Testis (tissue), 3 donors: ENCODE data around the gene CRTAC1. TPM values are rescaled to one million over a fixed set of nuclear protein-coding genes. Genes with fewer than 3 reads are reported as not detected.
A peak's percentile ranks its signal among the peaks of the same experiment; 100 is the strongest.

Experiments
- DNase-seq: peaks from one replicate; pipeline ENCODE4 v3.0.0-alpha.2; 2019
- H3K27ac ChIP-seq, 2 donors: fragments of 200-600 bp; sonication (generic); one replicate each; pipeline ENCODE4 v1.5.1; 2019
- H3K27me3 ChIP-seq: fragments of 200-600 bp; sonication (generic); one replicate; pipeline ENCODE4 v1.5.1; 2019
- H3K36me3 ChIP-seq: fragments of 200-600 bp; sonication (generic); one replicate; pipeline ENCODE4 v1.5.1; 2017; ENCODE audit warnings: low read depth; ENCODE audit errors: missing control alignments
- H3K4me1 ChIP-seq: fragments of 200-600 bp; sonication (generic); one replicate; pipeline ENCODE4 v1.5.1; 2019
- H3K4me3 ChIP-seq, 2 donors: fragments of 200-600 bp; sonication (generic); one replicate each; pipeline ENCODE4 v1.5.1; 2017 to 2019
- H3K9me3 ChIP-seq: fragments of 200-600 bp; sonication (generic); one replicate; pipeline ENCODE4 v1.5.1; 2017
- POLR2A ChIP-seq: fragments of 450-650 bp; IDR thresholded peaks from one replicate; pipeline ENCODE4 v1.6.1; 2017; ENCODE audit warnings: antibody characterized with exemption, mild to moderate bottlenecking, moderate library complexity
- WGBS, 2 donors: methylation state at CpG; one replicate each; pipeline ENCODE4 v1.1.5; 2018; 5-methylcytosine and 5-hydroxymethylcytosine counted together
- intact Hi-C: fragments of 100-400 bp; cut with DNase I; formaldehyde crosslinking; loops from one replicate; pipeline ENCODE4 v1.15.1; 2023; ENCODE audit warnings: low total_unique reads
- polyA plus RNA-seq: library from polyadenylated mRNA; stranded (reverse); fragments of 350-450 nt; fragmentation: Illumina TruSeq; extraction: RNeasy Lipid Tissue Mini Kit (QIAGEN cat#74804); gene quantifications from one replicate; pipeline ENCODE4 v1.2.3, GENCODE V29; 2014; ENCODE audit warnings: low read depth, low replicate concordance; ENCODE audit not compliant: insufficient read depth
- total RNA-seq, 2 donors: library from RNA; depleted of rRNA; stranded (reverse); fragments of >200 nt; gene quantifications; one replicate each; pipeline ENCODE4 v1.2.3, GENCODE V29; 2016
- TF ChIP-seq, protein P1 (sequence below), 3 experiments: fragments of 450-650 bp in 2 of 3; fragments of 200-600 bp in 1 of 3; sonication (generic) in 1 of 3; IDR thresholded peaks; one replicate each; pipeline ENCODE4 v1.5.1; 2016 to 2019; ENCODE audit warnings: antibody characterized with exemption in 3 of 3, mild to moderate bottlenecking in 2 of 3, moderate library complexity in 1 of 3

Gene CRTAC1
- total and polyA plus RNA-seq, 3 donors from 2014 or later = 7.5 to 12.2 (median 11.5) TPM

DNA sequence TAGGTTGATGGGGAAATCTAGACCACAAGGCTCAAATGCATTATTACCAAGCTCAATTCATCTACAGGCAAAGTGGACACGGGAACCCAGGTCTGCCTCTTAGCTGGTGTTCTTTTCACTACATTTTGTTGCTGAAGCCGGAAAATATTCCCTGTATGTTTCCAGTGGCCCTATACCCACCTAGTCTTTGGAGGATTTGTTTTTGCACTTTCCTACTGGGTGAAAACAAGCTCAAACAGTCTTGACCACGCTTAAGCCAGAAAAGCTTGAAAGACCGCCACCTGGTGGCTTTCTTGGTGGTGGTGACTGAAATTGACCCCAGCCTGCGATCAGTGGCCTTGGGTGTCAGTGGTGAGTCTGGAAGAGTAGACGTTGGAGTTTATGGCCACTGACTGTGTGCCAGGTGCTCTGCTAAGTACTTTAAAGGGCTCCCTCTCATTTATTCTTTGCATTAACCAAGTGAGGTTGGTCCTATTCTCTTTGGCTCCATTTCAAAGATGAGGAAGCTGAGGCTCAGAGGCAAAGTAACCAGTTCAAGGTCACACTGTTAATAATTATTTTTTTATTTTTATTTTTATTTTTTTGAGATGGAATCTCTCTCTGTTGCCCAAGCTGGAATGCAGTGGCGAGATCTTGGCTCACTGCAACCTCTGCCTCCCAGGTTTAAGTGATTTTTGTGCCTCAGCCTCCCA is 11.1 kb upstream of the CRTAC1 start:
- H3K27me3 ChIP-seq = no peaks in the 10 kb centered on the region
- H3K9me3 ChIP-seq = no peaks in the 10 kb centered on the region
- no peaks in the 10 kb centered on the region for H3K36me3 ChIP-seq
- H3K27ac ChIP-seq = no peak overlapping the region
- H3K4me3 ChIP-seq = no peak overlapping the region
- DNase-seq = peak; percentile 82
- TF ChIP-seq POLR2A = no peak
- TF ChIP-seq, protein P1, sequence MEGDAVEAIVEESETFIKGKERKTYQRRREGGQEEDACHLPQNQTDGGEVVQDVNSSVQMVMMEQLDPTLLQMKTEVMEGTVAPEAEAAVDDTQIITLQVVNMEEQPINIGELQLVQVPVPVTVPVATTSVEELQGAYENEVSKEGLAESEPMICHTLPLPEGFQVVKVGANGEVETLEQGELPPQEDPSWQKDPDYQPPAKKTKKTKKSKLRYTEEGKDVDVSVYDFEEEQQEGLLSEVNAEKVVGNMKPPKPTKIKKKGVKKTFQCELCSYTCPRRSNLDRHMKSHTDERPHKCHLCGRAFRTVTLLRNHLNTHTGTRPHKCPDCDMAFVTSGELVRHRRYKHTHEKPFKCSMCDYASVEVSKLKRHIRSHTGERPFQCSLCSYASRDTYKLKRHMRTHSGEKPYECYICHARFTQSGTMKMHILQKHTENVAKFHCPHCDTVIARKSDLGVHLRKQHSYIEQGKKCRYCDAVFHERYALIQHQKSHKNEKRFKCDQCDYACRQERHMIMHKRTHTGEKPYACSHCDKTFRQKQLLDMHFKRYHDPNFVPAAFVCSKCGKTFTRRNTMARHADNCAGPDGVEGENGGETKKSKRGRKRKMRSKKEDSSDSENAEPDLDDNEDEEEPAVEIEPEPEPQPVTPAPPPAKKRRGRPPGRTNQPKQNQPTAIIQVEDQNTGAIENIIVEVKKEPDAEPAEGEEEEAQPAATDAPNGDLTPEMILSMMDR (IDR thresholded peaks at IDR 0.05) = peak; percentile 30 to 56 (median 51)
- intact Hi-C loops = loop anchor here (10.0 kb wide), 1 partner anchor 127 kb away; no protein-coding TSS in a partner anchor
- no peaks in the 10 kb centered on the region for H3K4me1 ChIP-seq
- 38 to 43% methylated on average over 7 of the region's 7 CpGs for WGBS, 2 donors

DNA sequence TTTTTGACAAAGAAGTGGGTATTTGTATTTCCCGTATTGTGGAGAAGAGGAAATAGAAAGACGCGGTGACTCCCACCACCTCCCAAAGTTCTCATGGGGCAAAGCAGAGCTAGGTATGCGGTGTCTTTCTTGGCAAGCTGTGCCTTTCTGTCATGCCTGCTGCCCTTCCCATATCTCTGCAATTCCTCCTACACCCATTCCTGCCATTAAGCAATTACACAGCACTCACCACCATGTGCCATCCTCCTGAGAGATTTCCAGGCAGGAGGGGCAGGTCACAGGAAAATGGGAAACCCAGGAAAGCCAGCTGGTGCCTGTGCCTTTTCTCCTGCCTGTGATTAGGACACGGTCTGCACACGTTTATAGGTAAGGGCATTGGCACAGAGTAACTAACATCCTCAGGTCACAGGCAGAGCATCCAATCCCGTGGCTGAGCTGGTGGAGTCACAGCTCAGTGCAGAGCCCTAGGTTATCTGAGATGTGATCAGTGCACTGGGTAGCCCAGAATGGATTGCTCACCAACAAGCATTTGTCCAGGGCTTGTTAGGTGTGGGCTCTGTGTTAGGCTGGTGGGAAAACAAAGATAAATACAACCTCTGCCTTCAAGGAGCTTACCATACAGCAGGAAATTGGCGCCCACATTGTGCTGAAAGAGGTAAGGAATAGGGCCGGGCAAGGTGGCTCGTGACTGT is 9.4 kb upstream of the CRTAC1 start:
- WGBS, 2 donors = 65 to 69% methylated on average over 10 of the region's 10 CpGs
- Histone ChIP-seq H3K36me3 (no peaks in the 10 kb centered on the region), H3K27me3 (no peaks in the 10 kb centered on the region), H3K9me3 (no peaks in the 10 kb centered on the region), H3K4me3 (no peak overlapping the region), H3K27ac (no peak overlapping the region), H3K4me1 (no peaks in the 10 kb centered on the region)
- TF ChIP-seq POLR2A = no peak
- TF ChIP-seq, protein P1 (IDR thresholded peaks at IDR 0.05) = no peak
- intact Hi-C loops = loop anchor here (10.0 kb wide), 1 partner anchor 125 kb away; no protein-coding TSS in a partner anchor
- no peak for DNase-seq

DNA sequence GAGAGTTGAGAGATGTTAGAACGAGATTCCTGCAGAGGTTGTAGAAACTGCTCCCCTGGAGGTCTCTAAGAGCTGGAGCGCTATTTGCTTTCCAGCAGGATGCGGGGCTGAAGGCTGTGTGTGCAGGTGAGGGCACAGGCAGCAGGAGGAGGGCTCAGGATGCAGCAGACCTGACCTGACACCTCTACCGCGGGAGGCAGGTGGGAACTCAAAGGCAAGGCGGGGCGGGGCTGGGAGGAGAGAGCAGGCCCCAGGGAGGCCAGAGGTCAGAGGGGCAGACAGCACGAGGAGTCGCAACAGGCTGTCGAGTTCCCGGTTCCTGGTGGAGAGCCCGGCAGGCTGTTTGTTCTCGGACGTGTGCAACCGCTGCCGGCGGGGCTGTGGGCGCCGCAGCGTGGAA is 7.9 kb upstream of the CRTAC1 start:
- DNase-seq = no peak
- Histone ChIP-seq H3K4me3 (no peak overlapping the region), H3K36me3 (no peaks in the 10 kb centered on the region), H3K9me3 (no peaks in the 10 kb centered on the region), H3K4me1 (no peaks in the 10 kb centered on the region), H3K27me3 (no peaks in the 10 kb centered on the region), H3K27ac (no peak overlapping the region)
- 26 to 37% methylated on average over 19 to 20 of the region's 20 CpGs for WGBS, 2 donors
- TF ChIP-seq, protein P1 (IDR thresholded peaks at IDR 0.05) = no peak
- no peak for TF ChIP-seq POLR2A
- intact Hi-C loops = no loop called here

DNA sequence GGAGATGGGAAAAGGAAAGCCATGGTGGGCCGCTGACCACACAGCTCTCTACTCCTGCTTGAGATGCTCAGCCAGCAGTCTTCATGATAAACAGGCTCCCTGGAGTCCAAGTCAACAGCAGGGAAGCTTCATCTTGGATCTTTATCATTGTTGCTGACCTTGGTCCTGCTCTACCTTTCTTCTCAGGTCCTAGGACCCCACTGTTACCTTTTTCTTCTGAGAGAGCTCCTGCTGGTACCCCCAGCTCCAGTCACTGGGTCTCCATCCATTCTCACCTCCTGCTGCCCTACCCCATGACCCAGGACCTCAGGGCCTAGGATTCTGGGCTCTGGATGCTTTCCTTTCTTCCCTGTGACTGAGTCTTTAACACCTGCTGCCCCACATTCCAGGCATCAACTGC is 5.2 kb upstream of the CRTAC1 start:
- TF ChIP-seq, protein P1 (IDR thresholded peaks at IDR 0.05) = no peak
- H3K36me3 ChIP-seq = no peaks in the 10 kb centered on the region
- no peaks in the 10 kb centered on the region for H3K4me1 ChIP-seq
- WGBS, 2 donors = 52 to 71% methylated on average over 1 of the region's 1 CpG
- H3K27me3 ChIP-seq = no peaks in the 10 kb centered on the region
- no peak for DNase-seq
- intact Hi-C loops = no loop called here
- H3K4me3 ChIP-seq = no peak overlapping the region
- no peak overlapping the region for H3K27ac ChIP-seq
- H3K9me3 ChIP-seq = no peaks in the 10 kb centered on the region
